GM15510 (cell line): ENCODE data around the gene YTHDF1.

Experiments used
- POLR2A ChIP-seq: IDR thresholded peaks from 3 replicates; pipeline ENCODE4 v1.6.1; 2011; ENCODE audit warnings: borderline replicate concordance; ENCODE audit not compliant: insufficient read length; ENCODE audit errors: extremely low read depth

Gene YTHDF1

GRCh38 chr20:63187338-63188158 lies 28.4 kb downstream of the YTHDF1 start:
- TF ChIP-seq POLR2A, result no peak

GRCh38 chr20:63186528-63187316 lies 29.2 kb downstream of the YTHDF1 start:
- no peak for TF ChIP-seq POLR2A

GRCh38 chr20:63186084-63186483 lies 29.8 kb downstream of the YTHDF1 start:
- no peak for TF ChIP-seq POLR2A

GRCh38 chr20:63185215-63185796 lies 30.6 kb downstream of the YTHDF1 start:
- no peak for TF ChIP-seq POLR2A

- TF ChIP-seq POLR2A, result no peak
Measured at GRCh38 chr20:63183422-63184146, 32.3 kb downstream of the YTHDF1 start.

- no peak for TF ChIP-seq POLR2A
Measured at GRCh38 chr20:63182946-63183415, 33.0 kb downstream of the YTHDF1 start.

- no peak for TF ChIP-seq POLR2A
Measured at GRCh38 chr20:63182425-63182824, 33.5 kb downstream of the YTHDF1 start.

GRCh38 chr20:63181226-63181625 lies 34.7 kb downstream of the YTHDF1 start:
- TF ChIP-seq POLR2A, result no peak

- no peak for TF ChIP-seq POLR2A
Measured at GRCh38 chr20:63180569-63181185, 35.3 kb downstream of the YTHDF1 start.

- no peak for TF ChIP-seq POLR2A
Measured at GRCh38 chr20:63179687-63180568, 36.0 kb downstream of the YTHDF1 start.

GRCh38 chr20:63178889-63179686 lies 36.8 kb downstream of the YTHDF1 start:
- TF ChIP-seq POLR2A, result no peak

- no peak for TF ChIP-seq POLR2A
Measured at GRCh38 chr20:63178446-63178820, 37.5 kb downstream of the YTHDF1 start.
